Activated CD8-positive, alpha-beta T cell treated with anti-CD3 and anti-CD28 coated beads, Interleukin-2, amount 10 ng/mL, durations not matched to agents 7 days and 5 days (primary cell): ENCODE data around the gene VSNL1. TPM values are rescaled to one million over a fixed set of nuclear protein-coding genes. Genes with fewer than 3 reads are reported as not detected.

Experiments used
- ATAC-seq: fragments of 150-1000 bp; cut with Tn5 transposase; one replicate; pipeline ENCODE4 v1.10.0; 2021; ENCODE audit warnings: moderate library complexity
- CTCF ChIA-PET: fragments of 350-600 bp; sonication (Branson Sonifier 250); formaldehyde crosslinking; loops from one replicate; lab custom pipeline; 2021; ENCODE audit warnings: antibody characterized with exemption; lab: Charles Lee
- POLR2A ChIA-PET: fragments of 350-600 bp; sonication (Branson Sonifier 250); formaldehyde crosslinking; loops from one replicate; lab custom pipeline; 2021; ENCODE audit warnings: antibody characterized with exemption; lab: Charles Lee
- DNase-seq: peaks from one replicate; pipeline ENCODE4 v3.0.0-alpha.2; 2020
- H3K27ac Mint-ChIP-seq: one replicate; pipeline ENCODE4 v1.8.0; 2021; ENCODE audit warnings: mild to moderate bottlenecking, mixed read lengths
- H3K27me3 Mint-ChIP-seq: one replicate; pipeline ENCODE4 v1.8.0; 2021; ENCODE audit warnings: low read depth, mixed read lengths
- H3K36me3 Mint-ChIP-seq: one replicate; pipeline ENCODE4 v1.8.0; 2021; ENCODE audit warnings: low read depth, mixed read lengths
- H3K4me1 Mint-ChIP-seq: one replicate; pipeline ENCODE4 v1.8.0; 2021; ENCODE audit warnings: low read depth, mixed read lengths
- H3K4me3 Mint-ChIP-seq: one replicate; pipeline ENCODE4 v1.8.0; 2021; ENCODE audit warnings: mild to moderate bottlenecking, mixed read lengths
- H3K9me3 Mint-ChIP-seq: one replicate; pipeline ENCODE4 v1.8.0; 2022; ENCODE audit warnings: mixed read lengths; ENCODE audit not compliant: insufficient read depth
- total RNA-seq, 2 experiments: library from RNA; stranded (reverse); gene quantifications; one replicate each; pipeline ENCODE4 v1.2.3, GENCODE V29; 2021

VSNL1 gene
- total RNA-seq, 2 experiments from 2014 or later: not detected

DNA sequence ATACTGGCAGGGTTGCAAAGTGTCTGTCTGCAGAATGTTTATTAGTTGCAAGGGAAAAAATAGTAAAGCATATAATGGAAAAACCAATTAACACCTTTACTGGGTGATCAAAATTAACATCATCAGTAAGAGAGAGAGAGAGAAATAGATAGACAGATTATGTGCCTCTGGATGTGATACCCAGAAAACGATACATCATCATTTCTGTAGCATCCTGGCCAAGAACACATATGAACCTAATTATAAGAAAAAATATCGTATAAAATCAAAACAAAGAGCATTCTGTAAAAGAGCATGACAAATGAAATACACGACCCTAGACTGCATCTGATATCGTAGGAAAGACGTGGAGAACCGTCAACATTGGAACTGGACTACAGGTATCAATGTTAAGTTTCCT, 148.5 kb downstream of the VSNL1 start:
- Mint-ChIP-seq H3K27ac (no peak overlapping the region), H3K4me1 (no peaks in the 10 kb centered on the region), H3K4me3 (no peak overlapping the region), H3K27me3 (no peaks in the 10 kb centered on the region), H3K9me3 (no peaks in the 10 kb centered on the region), H3K36me3 (peaks cover 43% of the 10 kb centered on the region)
- ATAC-seq (no peak), DNase-seq (no peak)
- ChIA-PET POLR2A (no interaction called here), CTCF (no interaction called here)

DNA sequence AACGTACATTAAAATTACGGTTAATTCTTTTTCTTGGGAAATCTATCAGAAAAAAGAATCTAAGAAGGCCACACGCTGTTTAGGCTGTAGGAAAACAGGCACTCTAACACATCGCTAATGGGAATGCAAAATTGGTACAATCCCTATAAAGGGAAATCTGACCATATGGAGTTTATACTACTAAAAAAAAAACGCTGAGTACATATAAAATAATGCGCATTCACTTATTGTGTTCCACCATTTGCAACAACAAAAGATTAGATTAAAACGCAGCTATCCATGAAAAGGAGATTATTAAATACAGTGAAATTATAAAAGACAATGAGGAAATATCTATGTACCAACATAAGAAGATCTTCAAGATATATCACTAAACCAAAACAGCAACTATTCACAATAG, 150.3 kb downstream of the VSNL1 start:
- peaks cover 44% of the 10 kb centered on the region for H3K36me3 Mint-ChIP-seq
- H3K4me3 Mint-ChIP-seq: no peak overlapping the region
- H3K4me1 Mint-ChIP-seq: no peaks in the 10 kb centered on the region
- no peaks in the 10 kb centered on the region for H3K9me3 Mint-ChIP-seq
- ChIA-PET POLR2A (interaction anchor here (0.7 kb wide), 1 partner anchor 469 kb away, joined by 3 read pairs; no protein-coding TSS in a partner anchor), CTCF (no interaction called here)
- H3K27ac Mint-ChIP-seq: no peak overlapping the region
- ATAC-seq (no peak), DNase-seq (no peak)
- no peaks in the 10 kb centered on the region for H3K27me3 Mint-ChIP-seq

Other genes with a start within 250 kb of the VSNL1 start
- not detected for gene RAD51AP2, start 22.3 kb upstream of the VSNL1 start, total RNA-seq
- 10 to 100 TPM; 35.2 to 37.2 TPM for gene SMC6, start 213.1 kb downstream of the VSNL1 start, total RNA-seq
- 10 to 100 TPM; 37.1 to 44.0 TPM for gene GEN1, start 213.4 kb downstream of the VSNL1 start, total RNA-seq